Psoas muscle (tissue), 8 donors: ENCODE results near the gene ENPP1. TPM values are rescaled to one million over a fixed set of nuclear protein-coding genes. Genes with fewer than 3 reads are reported as not detected.

ENCODE experiments used
- ATAC-seq, 4 donors: fragments of 200-7000 bp; cut with Tn5 transposase; one replicate each; pipeline ENCODE4 v1.9.1; 2020; ENCODE audit warnings: moderate library complexity in 3 of 4, mild to moderate bottlenecking in 2 of 4
- DNase-seq, 2 donors: peaks; one replicate each; pipeline ENCODE4 v3.0.0-alpha.2; 2020
- H3K27ac ChIP-seq: fragments of 200-600 bp; one replicate; pipeline ENCODE4 v1.8.0; 2022
- H3K27me3 ChIP-seq, 3 donors: fragments of 200-600 bp in 1 of 3; one replicate each; pipeline versions ENCODE4 v1.6.1 to v1.8.0; 2013 to 2022; ENCODE audit warnings: low read length in 2 of 3, mild to moderate bottlenecking in 2 of 3, moderate library complexity in 1 of 3; ENCODE audit not compliant: insufficient read depth in 3 of 3
- H3K36me3 ChIP-seq, 2 donors: fragments of 200-600 bp in 1 of 2; one replicate each; pipeline versions ENCODE4 v1.6.1 to v1.8.0; 2013 to 2022; ENCODE audit warnings: low read depth in 1 of 2, mild to moderate bottlenecking in 1 of 2, moderate library complexity in 1 of 2; ENCODE audit not compliant: insufficient read depth in 1 of 2
- H3K4me1 ChIP-seq: fragments of 200-600 bp; one replicate; pipeline ENCODE4 v1.8.0; 2022
- H3K4me3 ChIP-seq: fragments of 200-600 bp; one replicate; pipeline ENCODE4 v1.8.0; 2022; ENCODE audit warnings: mild to moderate bottlenecking
- H3K9me3 ChIP-seq: fragments of 200-600 bp; one replicate; pipeline ENCODE4 v1.8.0; 2022
- WGBS, 3 donors: extraction: QIAGEN DNeasy Blood & Tissue Kit; methylation state at CpG; one replicate each; pipeline versions ENCODE4 v1.1.6 to v1.1.7; 2013; 5-methylcytosine and 5-hydroxymethylcytosine counted together
- intact Hi-C, 2 donors: fragments of 100-400 bp; cut with DNase I; formaldehyde crosslinking; loops; one replicate each; pipeline versions ENCODE4 v1.11.0 to v1.14.2; 2022
- polyA plus RNA-seq, 3 donors: library from polyadenylated mRNA; stranded (reverse); fragments of 200-250 nt; gene quantifications; one replicate each; pipeline ENCODE4 v1.2.3, GENCODE V29; 2013
- total RNA-seq, 4 donors: library from RNA; stranded (reverse); fragmentation: NEBNext Ultra II Directional in 2 of 4; extraction: Animal tissue kit (Norgen Biotek cat#: 25700) in 2 of 4; gene quantifications; one replicate each; pipeline versions ENCODE4 v1.2.1 to v1.2.4, GENCODE V29; 2021 to 2023
- TF ChIP-seq, protein P1 (sequence below): fragments of 200-600 bp; IDR thresholded peaks from one replicate; pipeline ENCODE4 v1.8.0; 2022; ENCODE audit warnings: antibody characterized with exemption
- donor health status: healthy with polysubstance abuse.
- donor health status: DM: no; HTN: no; CAD: no; lungs with moderate emphysema.
- donor health status: Bipolar disorder and iron deficiency.
- donor health status: healthy.
- donor health status: DM: yes; HTN: yes; CAD: no.
- donor health status: DM: no; HTN: no; CAD: no.
- donor health status: DM: no; HTN: no; CAD: no.
- donor health status: DM: yes; HTN: yes; CAD: no.

The ENPP1 gene
- total and polyA plus RNA-seq, 7 donors: 0.65 to 4.9 (median 1.6) TPM

- H3K27me3 ChIP-seq: no peaks in the 10 kb centered on the region
- intact Hi-C loops: no loop called here
- H3K27ac ChIP-seq: no peak overlapping the region
- no peak overlapping the region for H3K4me3 ChIP-seq
- H3K36me3 ChIP-seq: no peaks in the 10 kb centered on the region
- DNase-seq (no peak), ATAC-seq (no peak)
- no peaks in the 10 kb centered on the region for H3K9me3 ChIP-seq
- 21 to 31% (median 24%) methylated on average over 1 of the region's 1 CpG for whole genome bisulfite sequencing, 3 donors
- no peaks in the 10 kb centered on the region for H3K4me1 ChIP-seq
- TF ChIP-seq, protein P1, sequence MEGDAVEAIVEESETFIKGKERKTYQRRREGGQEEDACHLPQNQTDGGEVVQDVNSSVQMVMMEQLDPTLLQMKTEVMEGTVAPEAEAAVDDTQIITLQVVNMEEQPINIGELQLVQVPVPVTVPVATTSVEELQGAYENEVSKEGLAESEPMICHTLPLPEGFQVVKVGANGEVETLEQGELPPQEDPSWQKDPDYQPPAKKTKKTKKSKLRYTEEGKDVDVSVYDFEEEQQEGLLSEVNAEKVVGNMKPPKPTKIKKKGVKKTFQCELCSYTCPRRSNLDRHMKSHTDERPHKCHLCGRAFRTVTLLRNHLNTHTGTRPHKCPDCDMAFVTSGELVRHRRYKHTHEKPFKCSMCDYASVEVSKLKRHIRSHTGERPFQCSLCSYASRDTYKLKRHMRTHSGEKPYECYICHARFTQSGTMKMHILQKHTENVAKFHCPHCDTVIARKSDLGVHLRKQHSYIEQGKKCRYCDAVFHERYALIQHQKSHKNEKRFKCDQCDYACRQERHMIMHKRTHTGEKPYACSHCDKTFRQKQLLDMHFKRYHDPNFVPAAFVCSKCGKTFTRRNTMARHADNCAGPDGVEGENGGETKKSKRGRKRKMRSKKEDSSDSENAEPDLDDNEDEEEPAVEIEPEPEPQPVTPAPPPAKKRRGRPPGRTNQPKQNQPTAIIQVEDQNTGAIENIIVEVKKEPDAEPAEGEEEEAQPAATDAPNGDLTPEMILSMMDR: no peak
Measured at GRCh38 chr6:131825946-131826345, 18.1 kb downstream of the ENPP1 start.

DNA sequence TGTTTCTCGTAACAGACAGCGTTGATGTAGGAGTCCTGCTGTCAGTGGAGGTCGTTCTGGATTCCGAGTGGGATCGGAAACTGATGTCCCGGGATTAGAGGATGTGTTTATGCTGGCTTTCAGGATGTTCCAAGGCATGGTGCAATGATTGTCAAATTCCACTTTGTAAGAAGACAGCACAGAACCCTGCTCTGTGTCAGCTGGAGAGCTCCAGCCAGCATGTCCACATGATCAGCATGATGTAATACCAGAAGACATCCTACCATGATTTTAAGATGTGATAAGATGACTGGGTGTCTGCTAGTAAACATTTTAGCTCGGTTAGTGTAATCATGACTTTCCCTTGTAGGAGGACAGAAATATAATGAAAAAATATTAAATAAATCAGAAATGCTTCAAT, 20.3 kb downstream of the ENPP1 start:
- Histone ChIP-seq H3K27me3 (no peaks in the 10 kb centered on the region), H3K4me1 (no peaks in the 10 kb centered on the region), H3K4me3 (no peak overlapping the region), H3K36me3 (no peaks in the 10 kb centered on the region), H3K9me3 (no peaks in the 10 kb centered on the region), H3K27ac (no peak overlapping the region)
- 88 to 94% (median 90%) methylated on average over 7 of the region's 7 CpGs for WGBS, 3 donors
- TF ChIP-seq, protein P1: no peak
- DNase-seq: peak in 1 of 2 donors; percentile 40
- peak in 1 of 4 donors; percentile 27 for ATAC-seq
- intact Hi-C loops: no loop called here

DNA sequence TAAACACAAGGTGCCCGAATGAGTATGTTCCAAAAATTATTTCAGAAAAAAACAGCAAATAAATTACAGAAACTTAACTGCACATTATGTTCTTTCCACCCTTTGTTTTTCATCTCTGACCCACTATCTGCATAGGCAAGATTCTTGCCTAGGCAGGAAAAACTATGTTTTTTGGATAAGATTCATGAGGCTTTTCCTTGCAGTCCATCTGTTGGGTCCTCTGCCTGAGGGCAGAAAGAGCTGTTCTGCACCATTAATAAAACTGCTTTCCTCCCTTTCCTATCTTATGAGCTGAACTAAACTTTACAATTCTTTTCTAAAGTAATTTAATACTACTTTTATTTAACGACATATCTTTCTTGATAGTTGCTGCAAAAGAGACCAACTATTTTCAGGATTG, 21.1 kb downstream of the ENPP1 start:
- intact Hi-C loops: no loop called here
- TF ChIP-seq, protein P1: no peak
- no peaks in the 10 kb centered on the region for H3K27me3 ChIP-seq
- 59 to 70% (median 61%) methylated on average over 2 of the region's 2 CpGs for WGBS, 3 donors
- no peaks in the 10 kb centered on the region for H3K36me3 ChIP-seq
- no peaks in the 10 kb centered on the region for H3K9me3 ChIP-seq
- ATAC-seq: no peak
- H3K4me3 ChIP-seq: no peak overlapping the region
- DNase-seq: no peak
- H3K27ac ChIP-seq: no peak overlapping the region
- no peaks in the 10 kb centered on the region for H3K4me1 ChIP-seq

GRCh38 chr6:131831392-131831791, 23.6 kb downstream of the ENPP1 start:
- WGBS, 3 donors: 62 to 85% (median 72%) methylated on average over 4 of the region's 4 CpGs
- no peak for ATAC-seq
- TF ChIP-seq, protein P1: no peak

GRCh38 chr6:131831886-131832285, 24.1 kb downstream of the ENPP1 start:
- Histone ChIP-seq H3K4me3 (no peak overlapping the region), H3K36me3 (no peaks in the 10 kb centered on the region), H3K9me3 (no peaks in the 10 kb centered on the region), H3K27ac (no peak overlapping the region), H3K4me1 (no peaks in the 10 kb centered on the region), H3K27me3 (no peaks in the 10 kb centered on the region)
- ATAC-seq (no peak), DNase-seq (no peak)
- WGBS, 3 donors: 39 to 56% (median 40%) methylated on average over 1 of the region's 1 CpG
- intact Hi-C loops: no loop called here
- TF ChIP-seq, protein P1: no peak

More at GRCh38 chr6:131831392-131831791, 23.6 kb downstream of the ENPP1 start:
- H3K36me3 ChIP-seq: no peaks in the 10 kb centered on the region
- intact Hi-C loops: no loop called here
- no peaks in the 10 kb centered on the region for H3K27me3 ChIP-seq
- H3K9me3 ChIP-seq: no peaks in the 10 kb centered on the region
- H3K4me1 ChIP-seq: no peaks in the 10 kb centered on the region
- H3K27ac ChIP-seq: no peak overlapping the region
- no peak overlapping the region for H3K4me3 ChIP-seq
- no peak for DNase-seq
